Measurements from ENCODE around the gene KIT.
"Not testable (repeated sequence)": the region's sequence is repeated elsewhere in the genome, so short reads cannot be mapped to it uniquely, and the experiment has no call there.

Gene KIT

DNA sequence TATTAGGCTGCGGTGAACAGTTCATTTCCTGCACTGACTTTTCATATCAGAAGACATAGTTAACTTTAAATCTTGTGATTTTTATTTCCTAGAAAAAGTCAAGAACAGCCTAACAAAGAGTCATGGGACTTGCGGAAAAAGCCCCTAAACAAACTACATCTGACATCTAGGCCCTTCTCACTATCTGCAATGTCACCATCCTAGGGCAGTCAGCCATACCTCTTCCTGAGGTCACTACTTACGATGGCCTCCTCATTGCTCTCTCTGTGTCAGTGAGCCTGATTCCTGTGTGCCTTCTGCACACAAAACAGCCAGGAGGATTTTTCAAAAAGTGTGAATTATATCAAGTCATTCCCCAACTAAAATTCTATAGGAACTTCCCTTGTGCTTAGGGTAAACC, 22.4 kb upstream of the KIT start:
- no peak overlapping the region for H3K4me3 ChIP-seq (replicated peaks; ENCODE audit: low read depth, low read length)
- TF ChIP-seq CTCF (IDR thresholded peaks at IDR 0.05; ENCODE audit: low read depth, low read length, missing control alignments) = no peak
- no peak for DNase-seq (ENCODE audit: extremely low read depth, low read depth)

DNA sequence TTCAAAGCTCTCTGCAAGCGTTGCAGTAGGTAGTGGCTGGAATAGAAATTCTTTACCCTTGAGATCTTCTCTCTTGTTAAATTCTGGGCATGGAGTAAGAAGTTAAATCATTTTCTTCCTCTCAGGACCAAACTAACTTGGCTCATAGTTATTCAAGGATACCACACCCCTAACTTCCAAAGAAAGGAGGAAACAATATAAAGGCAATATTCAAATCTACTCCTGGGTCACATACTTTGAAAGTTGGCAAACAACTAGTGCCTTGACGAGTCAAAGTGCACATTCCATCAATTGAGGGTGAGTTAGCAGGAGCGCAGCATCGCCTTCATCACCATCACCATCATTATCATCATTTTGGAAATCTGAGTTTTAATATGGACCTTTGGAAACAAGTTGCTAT, 20.4 kb upstream of the KIT start:
- no peak overlapping the region for H3K4me3 ChIP-seq (replicated peaks; ENCODE audit: low read depth, low read length)
- DNase-seq (ENCODE audit: extremely low read depth, low read depth) = no peak
- TF ChIP-seq CTCF (IDR thresholded peaks at IDR 0.05; ENCODE audit: low read depth, low read length, missing control alignments) = no peak

DNA sequence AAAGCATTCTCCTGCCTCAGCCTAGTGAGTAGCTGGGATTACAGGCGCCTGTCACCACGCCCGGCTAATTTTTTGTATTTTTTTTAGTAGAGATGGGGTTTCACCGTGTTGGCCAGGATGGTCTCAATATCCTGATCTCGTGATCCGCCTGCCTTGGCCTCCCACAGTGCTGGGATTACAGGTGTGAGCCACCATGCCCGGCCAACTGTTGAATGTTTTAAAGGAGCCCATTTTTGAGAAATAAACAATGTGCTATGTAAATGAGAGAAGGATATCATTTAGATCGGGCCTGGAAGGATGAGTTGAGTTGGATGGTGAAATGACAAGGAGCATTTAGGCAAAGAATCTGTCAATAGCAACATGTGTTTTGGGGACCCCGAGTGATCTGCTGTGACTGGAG, 16.7 kb upstream of the KIT start:
- H3K4me3 ChIP-seq (replicated peaks; ENCODE audit: low read depth, low read length); DNase-seq (ENCODE audit: extremely low read depth, low read depth): not testable (repeated sequence)

DNA sequence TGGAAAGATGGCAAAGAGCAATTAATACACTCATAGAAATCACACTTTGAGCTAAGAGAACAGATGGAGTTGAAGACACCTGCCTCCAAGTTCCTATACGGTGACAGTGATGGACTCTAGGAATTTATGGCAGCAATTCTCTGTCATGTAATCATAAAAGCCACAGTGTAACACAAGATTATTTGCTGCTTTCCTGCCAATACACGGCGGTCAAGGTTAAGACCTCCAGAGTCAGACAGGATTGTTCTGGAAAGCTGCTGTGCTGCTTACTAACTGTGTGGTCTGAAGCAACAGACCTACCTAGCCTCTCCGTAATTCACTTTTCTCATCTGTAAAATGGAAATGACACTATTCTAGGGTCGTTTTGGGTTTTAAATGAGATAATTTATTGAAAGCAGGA, 14.6 kb upstream of the KIT start:
- no peak for DNase-seq (ENCODE audit: extremely low read depth, low read depth)
- H3K4me3 ChIP-seq (replicated peaks; ENCODE audit: low read depth, low read length) = no peak overlapping the region
- TF ChIP-seq CTCF (IDR thresholded peaks at IDR 0.05; ENCODE audit: low read depth, low read length, missing control alignments) = no peak

GRCh38 chr4:54643958-54644751, 13.6 kb upstream of the KIT start:
- H3K4me3 ChIP-seq (replicated peaks; ENCODE audit: low read depth, low read length) = no peak overlapping the region
- DNase-seq (ENCODE audit: extremely low read depth, low read depth) = no peak
- no peak for TF ChIP-seq CTCF (IDR thresholded peaks at IDR 0.05; ENCODE audit: low read depth, low read length, missing control alignments)

- no peak for DNase-seq (ENCODE audit: extremely low read depth, low read depth)
- TF ChIP-seq CTCF (IDR thresholded peaks at IDR 0.05; ENCODE audit: low read depth, low read length, missing control alignments) = no peak
- no peak overlapping the region for H3K4me3 ChIP-seq (replicated peaks; ENCODE audit: low read depth, low read length)
These were observed 11.9 kb upstream of the KIT start for GRCh38 chr4:54645830-54646229.

- DNase-seq (ENCODE audit: extremely low read depth, low read depth) = no peak
- TF ChIP-seq CTCF (IDR thresholded peaks at IDR 0.05; ENCODE audit: low read depth, low read length, missing control alignments) = no peak
- H3K4me3 ChIP-seq (replicated peaks; ENCODE audit: low read depth, low read length) = no peak overlapping the region
These were observed 10.7 kb upstream of the KIT start for GRCh38 chr4:54647070-54647469.

Measured in HFF-Myc (cell line).